Sigmoid colon (tissue), 7 donors: Measurements from ENCODE around the gene ROR1. TPM values are rescaled to one million over a fixed set of nuclear protein-coding genes. Genes with fewer than 3 reads are reported as not detected.

Experiments
- DNase-seq: peaks from one replicate; pipeline ENCODE4 v3.0.0-alpha.2; 2019
- H3K27ac ChIP-seq, 4 donors: fragments of 200-600 bp; sonication (generic); one replicate each; pipeline ENCODE4 v1.5.1; 2016 to 2019; ENCODE audit warnings: mild to moderate bottlenecking in 1 of 4
- H3K27me3 ChIP-seq, 3 donors: fragments of 200-600 bp; sonication (generic); one replicate each; pipeline ENCODE4 v1.5.1; 2019; ENCODE audit warnings: mild to moderate bottlenecking in 1 of 3
- H3K36me3 ChIP-seq, 4 donors: fragments of 200-600 bp; sonication (generic); one replicate each; pipeline ENCODE4 v1.5.1; 2016 to 2019
- H3K4me1 ChIP-seq, 4 donors: fragments of 200-600 bp; sonication (generic); one replicate each; pipeline ENCODE4 v1.5.1; 2017 to 2019
- H3K4me3 ChIP-seq, 4 donors: fragments of 200-600 bp; sonication (generic); one replicate each; pipeline ENCODE4 v1.5.1; 2017 to 2019; ENCODE audit warnings: mild to moderate bottlenecking in 2 of 4, moderate library complexity in 1 of 4
- H3K9me3 ChIP-seq, 4 donors: fragments of 200-600 bp in 3 of 4; sonication (generic) in 3 of 4; one replicate each; pipeline versions ENCODE4 v1.5.1 to v1.6.1; 2013 to 2019
- EP300 ChIP-seq, 4 donors: sonication (generic); formaldehyde crosslinking; IDR thresholded peaks; one replicate each; pipeline ENCODE4 v1.6.1; 2017; ENCODE audit warnings: antibody characterized with exemption in 4 of 4
- POLR2A ChIP-seq, 2 donors: fragments of 450-650 bp; IDR thresholded peaks; one replicate each; pipeline ENCODE4 v1.6.1; 2016; ENCODE audit warnings: antibody characterized with exemption in 2 of 2, mild to moderate bottlenecking in 2 of 2, moderate library complexity in 2 of 2
- POLR2AphosphoS5 ChIP-seq, 4 donors: sonication (generic); formaldehyde crosslinking; IDR thresholded peaks; one replicate each; pipeline ENCODE4 v1.6.1; 2017; ENCODE audit warnings: antibody characterized with exemption in 4 of 4
- WGBS, 2 donors: extraction: QIAGEN DNeasy Blood & Tissue Kit; methylation state at CpG; one replicate each; pipeline ENCODE4 v1.1.7; 2013; 5-methylcytosine and 5-hydroxymethylcytosine counted together
- intact Hi-C: fragments of 100-400 bp; cut with DNase I; formaldehyde crosslinking; loops from one replicate; pipeline ENCODE4 v1.15.1; 2023
- polyA plus RNA-seq, 3 donors: library from polyadenylated mRNA; stranded (reverse); fragments of 200-250 nt; gene quantifications; one replicate each; pipeline ENCODE4 v1.2.3, GENCODE V29; 2013
- total RNA-seq, 4 donors: library from RNA; depleted of rRNA; stranded (reverse); fragments of >200 nt; gene quantifications; one replicate each; pipeline ENCODE4 v1.1.0, GENCODE V29; 2016
- TF ChIP-seq, protein P1 (sequence below), 4 experiments: fragments of 450-650 bp in 3 of 4; fragments of 200-600 bp in 1 of 4; IDR thresholded peaks; one replicate each; pipeline ENCODE4 v1.5.1; 2016 to 2019; ENCODE audit warnings: antibody characterized with exemption in 4 of 4, mild to moderate bottlenecking in 3 of 4, moderate library complexity in 2 of 4
- donor health status: healthy with polysubstance abuse.
- donor health status: Bipolar disorder and iron deficiency.
- donor health status: healthy.

The ROR1 gene
- total and polyA plus RNA-seq, 7 donors, result under 0.01 to 37.1 (median 27.3) TPM

GRCh38 chr1:64162151-64162550 is 388.3 kb downstream of the ROR1 start:
- no peak for TF ChIP-seq POLR2AphosphoS5 (IDR thresholded peaks at IDR 0.05)
- no peak for TF ChIP-seq POLR2A (IDR thresholded peaks at IDR 0.05)
- TF ChIP-seq, protein P1, sequence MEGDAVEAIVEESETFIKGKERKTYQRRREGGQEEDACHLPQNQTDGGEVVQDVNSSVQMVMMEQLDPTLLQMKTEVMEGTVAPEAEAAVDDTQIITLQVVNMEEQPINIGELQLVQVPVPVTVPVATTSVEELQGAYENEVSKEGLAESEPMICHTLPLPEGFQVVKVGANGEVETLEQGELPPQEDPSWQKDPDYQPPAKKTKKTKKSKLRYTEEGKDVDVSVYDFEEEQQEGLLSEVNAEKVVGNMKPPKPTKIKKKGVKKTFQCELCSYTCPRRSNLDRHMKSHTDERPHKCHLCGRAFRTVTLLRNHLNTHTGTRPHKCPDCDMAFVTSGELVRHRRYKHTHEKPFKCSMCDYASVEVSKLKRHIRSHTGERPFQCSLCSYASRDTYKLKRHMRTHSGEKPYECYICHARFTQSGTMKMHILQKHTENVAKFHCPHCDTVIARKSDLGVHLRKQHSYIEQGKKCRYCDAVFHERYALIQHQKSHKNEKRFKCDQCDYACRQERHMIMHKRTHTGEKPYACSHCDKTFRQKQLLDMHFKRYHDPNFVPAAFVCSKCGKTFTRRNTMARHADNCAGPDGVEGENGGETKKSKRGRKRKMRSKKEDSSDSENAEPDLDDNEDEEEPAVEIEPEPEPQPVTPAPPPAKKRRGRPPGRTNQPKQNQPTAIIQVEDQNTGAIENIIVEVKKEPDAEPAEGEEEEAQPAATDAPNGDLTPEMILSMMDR (IDR thresholded peaks at IDR 0.05), result no peak
- TF ChIP-seq EP300 (IDR thresholded peaks at IDR 0.05), result no peak
- H3K4me3 ChIP-seq, result no peak overlapping the region
- peaks cover 0 to 29% (median 17%) of the 10 kb centered on the region in 4 donors for H3K4me1 ChIP-seq
- DNase-seq, result no peak
- H3K9me3 ChIP-seq, result no peaks in the 10 kb centered on the region
- WGBS, 2 donors, result 83 to 93% methylated on average over 6 of the region's 6 CpGs
- H3K36me3 ChIP-seq, result peaks cover 0 to 14% (median 0%) of the 10 kb centered on the region in 4 donors
- H3K27me3 ChIP-seq, result no peaks in the 10 kb centered on the region
- peak overlapping the region in 2 of 4 donors; percentile 47 to 53 for H3K27ac ChIP-seq
- intact Hi-C loops, result no loop called here

- no peak overlapping the region for H3K4me3 ChIP-seq
- H3K9me3 ChIP-seq, result no peaks in the 10 kb centered on the region
- no peak overlapping the region for H3K27ac ChIP-seq
- TF ChIP-seq, protein P1 (IDR thresholded peaks at IDR 0.05), result no peak
- TF ChIP-seq POLR2A (IDR thresholded peaks at IDR 0.05) (no peak), EP300 (IDR thresholded peaks at IDR 0.05) (no peak), POLR2AphosphoS5 (IDR thresholded peaks at IDR 0.05) (no peak)
- peaks cover 0 to 29% (median 17%) of the 10 kb centered on the region in 4 donors for H3K4me1 ChIP-seq
- H3K36me3 ChIP-seq, result peaks cover 0 to 14% (median 0%) of the 10 kb centered on the region in 4 donors
- no peak for DNase-seq
- 96 to 97% methylated on average over 1 of the region's 1 CpG for WGBS, 2 donors
- intact Hi-C loops, result no loop called here
- no peaks in the 10 kb centered on the region for H3K27me3 ChIP-seq
Observed at GRCh38 chr1:64162804-64163203, 389.0 kb downstream of the ROR1 start.

- Histone ChIP-seq H3K9me3 (no peaks in the 10 kb centered on the region), H3K36me3 (peaks cover 0 to 13% (median 0%) of the 10 kb centered on the region in 4 donors), H3K27me3 (no peaks in the 10 kb centered on the region), H3K4me1 (peaks cover 0 to 29% (median 17%) of the 10 kb centered on the region in 4 donors), H3K4me3 (no peak overlapping the region), H3K27ac (peak overlapping the region in 3 of 4 donors; percentile 33 to 50 (median 47))
- intact Hi-C loops, result no loop called here
- 82 to 89% methylated on average over 4 of the region's 4 CpGs for WGBS, 2 donors
- DNase-seq, result no peak
- TF ChIP-seq POLR2A (IDR thresholded peaks at IDR 0.05) (no peak), POLR2AphosphoS5 (IDR thresholded peaks at IDR 0.05) (no peak), EP300 (IDR thresholded peaks at IDR 0.05) (no peak)
- TF ChIP-seq, protein P1 (IDR thresholded peaks at IDR 0.05), result no peak
Observed at GRCh38 chr1:64163431-64163830, 389.6 kb downstream of the ROR1 start.

GRCh38 chr1:64163970-64164369 is 390.2 kb downstream of the ROR1 start:
- H3K36me3 ChIP-seq, result peaks cover 0 to 8% (median 0%) of the 10 kb centered on the region in 4 donors
- H3K4me3 ChIP-seq, result no peak overlapping the region
- H3K9me3 ChIP-seq, result no peaks in the 10 kb centered on the region
- H3K4me1 ChIP-seq, result peaks cover 0 to 29% (median 17%) of the 10 kb centered on the region in 4 donors
- H3K27me3 ChIP-seq, result no peaks in the 10 kb centered on the region
- DNase-seq, result no peak
- TF ChIP-seq, protein P1 (IDR thresholded peaks at IDR 0.05), result peak in 1 of 4 experiments; percentile 28
- no peak for TF ChIP-seq POLR2AphosphoS5 (IDR thresholded peaks at IDR 0.05)
- peak overlapping the region in 3 of 4 donors; percentile 33 to 56 (median 50) for H3K27ac ChIP-seq
- WGBS, 2 donors, result 78 to 79% methylated on average over 1 of the region's 1 CpG
- intact Hi-C loops, result no loop called here

- 84 to 94% methylated on average over 3 of the region's 3 CpGs for WGBS, 2 donors
- TF ChIP-seq POLR2AphosphoS5 (IDR thresholded peaks at IDR 0.05) (no peak), EP300 (IDR thresholded peaks at IDR 0.05) (no peak), POLR2A (IDR thresholded peaks at IDR 0.05) (no peak)
- TF ChIP-seq, protein P1 (IDR thresholded peaks at IDR 0.05), result no peak
- intact Hi-C loops, result no loop called here
- no peaks in the 10 kb centered on the region for H3K36me3 ChIP-seq
- no peak for DNase-seq
- H3K27ac ChIP-seq, result no peak overlapping the region
- H3K4me1 ChIP-seq, result peaks cover 0 to 24% (median 9%) of the 10 kb centered on the region in 4 donors
- H3K4me3 ChIP-seq, result no peak overlapping the region
- H3K9me3 ChIP-seq, result no peaks in the 10 kb centered on the region
- H3K27me3 ChIP-seq, result no peaks in the 10 kb centered on the region
Observed at GRCh38 chr1:64166629-64167028, 392.8 kb downstream of the ROR1 start.
